Head of caudate nucleus (tissue), 42 donors: ENCODE results near the gene PRPSAP2.
"Not testable (repeated sequence)": the region's sequence is repeated elsewhere in the genome, so short reads cannot be mapped to it uniquely, and the experiment has no call there.

ENCODE experiments used
- DNase-seq, 42 donors: peaks; one replicate each; pipeline versions ENCODE4 v3.0.0 to v3.0.0-alpha.2; 2020 to 2021; ENCODE audit warnings: mixed read lengths in 7 of 42
- intact Hi-C: fragments of 100-400 bp; cut with DNase I; formaldehyde crosslinking; loops from one replicate; pipeline ENCODE4 v1.15.0; 2022

The PRPSAP2 gene, protein sequence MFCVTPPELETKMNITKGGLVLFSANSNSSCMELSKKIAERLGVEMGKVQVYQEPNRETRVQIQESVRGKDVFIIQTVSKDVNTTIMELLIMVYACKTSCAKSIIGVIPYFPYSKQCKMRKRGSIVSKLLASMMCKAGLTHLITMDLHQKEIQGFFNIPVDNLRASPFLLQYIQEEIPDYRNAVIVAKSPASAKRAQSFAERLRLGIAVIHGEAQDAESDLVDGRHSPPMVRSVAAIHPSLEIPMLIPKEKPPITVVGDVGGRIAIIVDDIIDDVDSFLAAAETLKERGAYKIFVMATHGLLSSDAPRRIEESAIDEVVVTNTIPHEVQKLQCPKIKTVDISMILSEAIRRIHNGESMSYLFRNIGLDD

GRCh38 chr17:18857864-18858566 lies at the start of gene PRPSAP2:
TSS of gene PRPSAP2 (plus strand) at chr17:18858131. CDS start at chr17:18865834, 7,703 bp downstream.
- intact Hi-C loops = no loop called here
- DNase-seq = peak; percentile 92 to 99 (median 98)

DNA sequence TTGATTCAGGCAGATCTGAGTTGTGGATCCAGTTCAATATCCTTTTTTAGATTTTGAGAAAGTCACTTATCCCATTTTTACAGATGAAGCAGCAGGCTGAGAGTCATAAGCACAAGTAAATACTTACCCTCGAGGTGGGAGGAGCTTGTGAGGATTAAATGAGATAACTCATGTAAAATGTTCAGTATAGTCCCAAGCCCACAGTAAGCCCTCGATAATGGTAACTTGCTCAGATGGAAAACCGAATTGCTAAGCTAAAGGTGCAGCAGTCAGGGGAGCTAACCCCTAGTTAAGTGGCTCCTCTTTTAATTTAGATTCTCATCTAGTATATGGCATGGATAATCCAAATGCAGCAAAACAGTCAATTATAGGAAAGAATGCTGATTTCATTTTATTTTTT lies 42.0 kb upstream of the PRPSAP2 start:
- DNase-seq = not testable (repeated sequence)

GRCh38 chr17:18816489-18817371 lies 41.2 kb upstream of the PRPSAP2 start:
- intact Hi-C loops = not testable (repeated sequence)
- DNase-seq = peak in 28 of 42 donors; percentile 7 to 80 (median 44)

More for the DNA sequence above, 42.0 kb upstream of the PRPSAP2 start:
- intact Hi-C loops = not testable (repeated sequence)

DNA sequence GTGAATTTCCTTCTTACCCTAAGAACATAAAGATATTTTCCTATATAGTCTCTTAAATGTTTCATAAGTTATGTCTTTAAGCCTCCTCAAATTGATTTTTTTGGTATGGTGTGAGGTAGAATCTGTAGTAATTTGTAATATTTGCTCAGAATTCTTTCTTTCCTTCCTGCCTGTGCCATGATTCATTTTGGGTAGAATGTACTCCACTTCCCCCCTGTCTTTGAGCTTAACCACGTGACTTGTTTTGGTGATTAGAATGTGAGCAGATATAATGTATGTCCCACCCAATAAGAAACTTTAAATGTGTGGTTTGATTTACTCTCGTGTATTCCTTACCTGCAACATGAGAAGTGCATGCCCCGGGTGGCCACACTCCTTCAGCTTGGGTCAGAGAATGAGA lies 36.5 kb upstream of the PRPSAP2 start:
- DNase-seq = not testable (repeated sequence)

DNA sequence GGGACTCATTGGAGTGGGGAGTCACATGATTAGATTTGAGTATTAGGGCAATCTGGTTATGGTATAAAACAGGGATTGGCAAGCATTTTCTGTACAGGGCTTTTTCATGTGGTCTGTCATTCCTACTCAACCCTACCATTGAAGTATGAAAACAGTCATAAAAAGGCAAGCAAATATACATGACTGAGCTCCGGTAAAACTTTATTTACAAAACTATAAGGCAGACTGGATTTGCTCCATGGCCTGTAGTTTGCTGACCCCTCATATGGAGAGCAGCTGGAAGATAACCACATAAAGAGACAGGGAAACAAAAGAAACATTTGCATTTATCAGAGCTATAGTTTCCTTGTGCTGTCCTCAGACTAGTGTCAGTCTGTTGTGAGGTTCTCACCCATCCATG lies 30.3 kb upstream of the PRPSAP2 start:
- DNase-seq = not testable (repeated sequence)

More for the DNA sequence above, 36.5 kb upstream of the PRPSAP2 start:
- intact Hi-C loops = not testable (repeated sequence)

GRCh38 chr17:18848501-18848900 lies 9.4 kb upstream of the PRPSAP2 start:
- DNase-seq = no peak
- intact Hi-C loops = no loop called here

More for the DNA sequence above, 30.3 kb upstream of the PRPSAP2 start:
- intact Hi-C loops = not testable (repeated sequence)

DNA sequence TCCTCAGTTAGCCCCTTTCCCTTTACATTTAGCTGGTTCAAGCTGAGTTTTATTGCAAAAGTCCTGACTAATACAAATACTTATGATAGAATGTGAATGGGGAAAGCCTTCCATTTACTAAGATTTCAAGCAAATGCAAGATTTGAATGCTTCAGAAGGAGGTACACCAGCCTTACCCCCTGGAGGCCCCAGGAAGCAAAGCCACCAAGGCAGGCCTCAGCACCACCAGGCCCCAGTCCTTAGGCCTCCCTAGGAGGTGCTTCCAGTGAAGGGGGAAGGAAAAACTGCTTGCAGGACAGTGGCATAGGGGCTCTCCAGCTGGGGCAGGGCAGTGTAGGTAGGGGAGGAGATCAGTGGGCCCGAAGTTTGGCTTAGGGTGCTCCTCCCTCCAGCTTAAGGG lies 7.3 kb upstream of the PRPSAP2 start:
- intact Hi-C loops = no loop called here
- DNase-seq = no peak

GRCh38 chr17:18851201-18851600 lies 6.7 kb upstream of the PRPSAP2 start:
- intact Hi-C loops = no loop called here

DNA sequence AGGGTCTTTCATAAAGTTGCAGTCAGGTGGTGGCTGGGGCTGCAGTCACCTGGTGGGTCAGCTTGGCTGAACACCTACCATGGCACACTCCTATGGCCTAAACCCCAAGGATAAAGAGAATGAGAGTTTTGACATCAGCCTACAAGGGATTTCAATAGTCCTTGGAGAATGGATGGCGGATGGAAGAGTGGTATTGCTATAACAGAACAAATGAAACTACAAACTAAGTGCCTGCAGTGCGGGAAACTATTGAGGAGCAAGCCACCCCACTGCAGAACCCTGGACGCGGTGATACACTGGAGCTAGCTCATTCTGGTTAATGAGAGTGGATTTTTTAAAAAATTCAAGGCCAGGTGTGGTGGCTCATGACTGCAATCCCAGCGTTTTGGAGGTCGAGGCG lies 3.0 kb upstream of the PRPSAP2 start:
- intact Hi-C loops = no loop called here

More at GRCh38 chr17:18851201-18851600, 6.7 kb upstream of the PRPSAP2 start:
- no peak for DNase-seq

DNA sequence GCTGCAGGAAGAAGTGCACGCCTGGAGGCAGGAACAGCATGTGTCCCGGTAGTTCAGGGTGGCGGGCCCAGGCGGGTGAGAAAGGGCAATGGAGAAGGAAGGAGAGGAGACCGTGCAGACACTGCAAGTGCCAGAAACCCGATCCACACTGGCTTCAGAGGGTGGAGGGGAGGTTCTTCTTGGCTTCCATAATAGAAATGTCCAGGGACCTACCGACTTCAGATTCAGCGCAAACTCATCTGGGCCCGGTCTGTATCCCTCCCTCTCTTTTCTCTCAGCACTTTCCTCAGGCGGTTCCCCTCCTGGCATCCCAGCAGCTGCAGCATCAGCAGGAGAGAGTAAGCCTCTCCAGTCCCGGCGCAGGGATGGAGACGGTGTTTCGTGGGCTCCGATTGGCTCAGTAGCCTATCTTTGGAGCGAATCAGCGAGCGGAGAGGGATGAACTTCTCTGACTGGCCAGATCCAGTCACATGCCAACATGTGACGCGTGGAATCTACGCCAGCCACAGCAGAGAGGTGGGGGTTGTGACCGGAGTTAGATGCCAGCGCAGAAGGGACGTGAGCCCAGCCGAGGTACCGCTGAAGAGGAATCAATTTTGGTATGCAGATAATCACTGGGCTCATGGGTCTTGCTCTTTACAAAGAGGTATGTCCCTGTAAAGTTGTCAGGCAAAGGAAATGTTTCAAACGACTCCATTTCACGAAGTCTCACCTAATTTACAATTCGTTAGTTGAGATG lies 1.9 kb upstream of the PRPSAP2 start:
- DNase-seq = peak; percentile 89 to 98 (median 96)
- intact Hi-C loops = no loop called here

More for the DNA sequence above, 3.0 kb upstream of the PRPSAP2 start:
- peak in 1 of 42 donors; percentile 20 for DNase-seq

DNA sequence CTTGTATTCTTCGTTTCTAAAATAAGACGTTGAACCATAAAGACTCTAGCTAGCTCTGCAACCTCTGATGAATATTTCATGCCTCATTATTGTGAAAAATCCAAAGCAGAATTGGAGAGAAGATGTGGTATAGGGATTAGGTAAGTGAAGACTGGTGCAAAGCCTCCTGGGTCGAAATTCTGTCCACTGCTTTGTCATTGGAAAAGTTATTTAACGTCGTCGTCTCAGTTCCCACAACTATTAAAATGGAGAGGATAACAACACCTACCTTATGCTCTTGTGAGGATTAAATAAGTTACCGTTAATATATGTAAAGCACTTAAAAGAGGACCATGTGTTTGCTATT lies 1.4 kb upstream of the PRPSAP2 start:
- DNase-seq = peak in 1 of 42 donors; percentile 35
- intact Hi-C loops = no loop called here

GRCh38 chr17:18858567-18859245 lies 775 bp downstream of the PRPSAP2 start:
- DNase-seq = peak in 1 of 42 donors; percentile 20
- intact Hi-C loops = no loop called here

- intact Hi-C loops = no loop called here
- peak in 14 of 42 donors; percentile 6 to 52 (median 21) for DNase-seq
These were observed 1.3 kb downstream of the PRPSAP2 start for GRCh38 chr17:18859256-18859655.

DNA sequence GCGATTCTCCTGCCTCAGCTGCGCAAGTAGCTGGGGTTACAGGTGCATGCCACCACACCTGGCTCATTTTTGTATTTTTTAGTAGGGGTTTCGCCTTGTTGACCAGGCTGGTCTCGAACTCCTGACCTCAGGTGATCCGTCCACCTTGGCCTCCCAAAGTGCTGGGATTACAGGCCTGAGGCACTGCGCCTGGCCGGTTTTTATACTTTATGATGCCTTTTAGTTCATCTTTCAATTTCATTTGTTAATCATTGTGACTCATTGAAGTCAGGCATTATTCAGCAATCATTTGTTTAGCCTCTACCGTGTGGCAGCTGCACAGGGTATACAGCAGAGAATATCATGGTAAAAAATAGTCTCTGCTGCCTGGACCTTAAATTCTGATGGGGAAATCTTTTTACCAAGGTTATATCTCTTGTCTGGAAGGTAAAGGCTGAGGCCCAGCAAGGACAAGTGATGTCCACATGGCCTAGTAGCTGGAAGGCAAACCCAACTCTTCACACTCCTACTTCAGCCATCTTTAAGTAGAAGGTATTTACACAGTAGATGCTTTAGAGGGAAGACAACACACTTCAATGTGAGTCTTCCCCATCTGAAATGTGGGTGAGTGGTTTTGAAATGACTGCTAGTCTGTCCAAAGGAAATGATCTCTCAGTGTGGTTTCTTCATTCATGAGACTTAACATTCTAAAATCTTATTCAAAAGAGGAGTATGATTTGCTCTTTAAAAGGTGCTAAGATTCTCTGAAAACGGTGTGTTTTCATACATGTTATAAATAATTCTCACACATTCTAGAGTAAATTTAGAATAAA lies 2.4 kb downstream of the PRPSAP2 start:
- intact Hi-C loops = no loop called here
- peak in 2 of 42 donors; percentile 20 to 32 for DNase-seq

- intact Hi-C loops = no loop called here
- peak in 2 of 42 donors; percentile 30 to 31 for DNase-seq
These were observed 4.1 kb downstream of the PRPSAP2 start for GRCh38 chr17:18862011-18862410.

- DNase-seq = peak in 1 of 42 donors; percentile 37
- intact Hi-C loops = not testable (repeated sequence)
These were observed 7.1 kb downstream of the PRPSAP2 start for GRCh38 chr17:18864996-18865395.
